Measurements from ENCODE around the gene KLHL28.

KLHL28 gene

DNA sequence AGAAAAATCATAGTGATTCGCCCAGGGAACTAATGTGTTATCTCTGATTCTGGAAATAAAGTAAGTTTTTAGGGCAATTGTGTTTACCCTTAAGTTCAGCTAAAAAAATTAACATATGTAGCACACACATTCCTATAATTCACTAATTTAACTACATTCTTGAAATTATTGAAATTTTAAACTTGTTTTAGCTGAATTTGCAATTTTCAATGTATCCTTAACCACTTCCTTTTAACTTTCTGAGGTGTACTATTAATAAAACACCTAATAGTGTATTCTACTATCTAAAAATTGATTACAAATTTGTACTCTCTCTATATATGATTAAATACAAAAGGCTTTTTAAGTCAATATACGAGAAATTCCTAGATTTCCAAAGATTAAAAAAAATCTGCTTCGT, 2.2 kb downstream of the KLHL28 start:
- DNase-seq, result no peak

DNA sequence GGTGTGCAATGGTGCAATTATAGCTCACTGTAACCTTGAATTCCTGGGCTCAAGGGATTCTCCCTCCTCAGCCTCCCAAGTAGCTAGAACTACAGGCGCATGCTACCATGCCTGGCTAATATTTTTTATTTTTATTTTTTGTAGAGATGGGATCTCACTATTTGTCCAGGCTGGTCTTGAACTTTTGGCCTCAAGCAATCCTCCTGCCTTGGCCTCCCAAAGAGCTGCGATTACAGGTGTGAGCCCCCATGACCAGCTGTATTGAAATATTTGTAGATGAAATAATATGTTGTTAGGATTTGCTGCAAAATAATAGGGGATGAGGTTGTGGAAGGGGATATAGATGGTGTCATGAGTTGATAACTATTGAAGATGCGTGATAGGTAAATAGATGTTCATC, 4.9 kb downstream of the KLHL28 start:
- DNase-seq, result no peak

DNA sequence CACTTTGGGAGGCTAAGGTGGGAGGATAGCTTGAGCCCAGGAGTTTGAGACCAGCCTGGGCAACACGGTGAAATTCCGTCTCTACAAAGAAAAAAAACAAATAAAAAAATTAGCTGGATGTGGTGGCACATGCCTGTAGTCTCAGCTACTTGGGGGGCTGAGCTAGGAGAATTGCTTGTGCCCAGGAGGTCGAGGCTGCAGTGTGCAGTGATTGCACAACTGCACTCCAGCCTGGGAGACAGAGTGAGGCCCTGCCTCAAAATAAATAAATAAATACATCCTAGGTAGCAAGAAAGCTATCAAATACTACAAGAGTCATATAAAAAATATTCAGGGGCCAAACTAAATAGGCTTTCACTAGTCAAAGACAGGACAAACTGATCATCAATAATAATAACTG, 6.2 kb downstream of the KLHL28 start:
- DNase-seq, result no peak

DNA sequence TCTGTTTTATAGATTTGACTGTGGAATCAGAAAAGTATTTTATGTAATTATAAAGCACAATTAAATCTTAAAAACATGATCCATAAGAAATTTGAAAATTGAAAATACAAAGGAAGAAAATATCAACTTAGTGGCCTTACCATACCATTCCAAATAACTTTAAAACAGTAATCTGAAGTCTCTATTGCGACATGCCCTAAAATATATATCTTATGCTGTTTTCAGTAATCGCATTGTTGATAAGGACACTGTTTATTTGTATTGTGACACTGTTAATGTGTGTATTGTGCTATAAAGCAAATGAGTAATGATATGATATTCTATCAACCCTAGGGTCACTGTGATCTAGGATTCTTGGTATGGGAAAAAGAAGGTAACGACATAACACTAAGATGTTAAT, 7.0 kb downstream of the KLHL28 start:
- DNase-seq, result no peak

GRCh38 chr14:44952391-44953110, 9.2 kb downstream of the KLHL28 start:
- no peak for DNase-seq

DNA sequence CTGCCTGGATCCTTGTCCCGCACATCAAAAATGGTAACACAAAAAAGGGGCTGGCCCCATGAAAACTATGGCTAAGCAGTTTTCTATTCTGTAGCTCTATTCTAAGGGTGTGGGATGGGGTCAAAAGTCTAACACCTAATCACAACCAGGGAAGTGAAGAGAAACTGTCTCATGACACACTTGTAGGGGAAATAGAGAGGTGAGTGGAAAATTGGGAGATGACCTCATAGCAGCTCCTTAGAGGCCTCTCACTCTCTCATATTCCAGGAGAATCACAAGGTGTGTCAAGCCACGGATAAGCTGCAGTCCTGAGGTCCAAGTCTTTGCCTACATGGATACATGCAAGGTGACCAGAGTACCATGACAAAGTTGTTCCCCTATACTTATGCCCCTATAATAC, 10.7 kb downstream of the KLHL28 start:
- no peak for DNase-seq

- no peak for DNase-seq
These were observed 16.5 kb downstream of the KLHL28 start for GRCh38 chr14:44945264-44945663.

DNA sequence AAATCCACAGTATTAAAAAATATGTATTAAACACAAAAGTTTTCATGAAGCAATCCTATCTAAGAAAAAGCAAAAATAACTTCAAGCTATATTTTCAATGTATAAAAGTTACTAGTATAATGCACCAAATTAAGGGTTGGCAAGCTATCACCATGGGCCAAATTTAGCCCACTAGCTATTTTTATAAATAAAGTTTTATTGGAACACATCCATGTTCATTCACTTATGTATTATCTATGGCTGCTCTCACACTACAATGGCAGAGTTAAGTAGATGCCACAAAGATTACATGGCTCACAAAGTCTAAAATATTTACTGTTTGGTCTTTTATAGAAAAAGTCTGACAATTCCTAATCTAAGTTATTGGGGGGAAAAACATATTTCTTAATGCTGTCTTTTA, 17.6 kb downstream of the KLHL28 start:
- no peak for DNase-seq

- no peak for DNase-seq
These were observed 19.3 kb downstream of the KLHL28 start for GRCh38 chr14:44942436-44942835.

DNA sequence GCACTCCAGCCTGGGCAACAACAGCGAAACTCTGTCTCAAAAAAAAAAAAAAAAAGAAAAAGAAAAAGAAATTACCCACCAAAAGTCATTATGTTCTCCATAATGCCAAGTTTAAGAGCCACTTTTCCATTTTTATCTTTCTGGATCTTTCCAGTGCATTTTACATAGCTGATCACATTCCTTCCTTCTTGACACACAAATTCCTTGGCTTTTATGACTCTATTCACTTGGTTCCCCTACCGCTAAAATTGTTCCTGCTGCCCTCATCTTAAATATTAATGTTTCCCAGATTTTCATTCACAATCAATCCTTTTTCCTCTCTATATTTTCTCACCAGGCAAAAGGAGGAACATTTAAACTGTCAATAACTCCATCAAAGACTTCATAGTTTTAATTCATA, 20.2 kb downstream of the KLHL28 start:
- no peak for DNase-seq

- no peak for DNase-seq
These were observed 20.8 kb downstream of the KLHL28 start for GRCh38 chr14:44940944-44941343.

DNA sequence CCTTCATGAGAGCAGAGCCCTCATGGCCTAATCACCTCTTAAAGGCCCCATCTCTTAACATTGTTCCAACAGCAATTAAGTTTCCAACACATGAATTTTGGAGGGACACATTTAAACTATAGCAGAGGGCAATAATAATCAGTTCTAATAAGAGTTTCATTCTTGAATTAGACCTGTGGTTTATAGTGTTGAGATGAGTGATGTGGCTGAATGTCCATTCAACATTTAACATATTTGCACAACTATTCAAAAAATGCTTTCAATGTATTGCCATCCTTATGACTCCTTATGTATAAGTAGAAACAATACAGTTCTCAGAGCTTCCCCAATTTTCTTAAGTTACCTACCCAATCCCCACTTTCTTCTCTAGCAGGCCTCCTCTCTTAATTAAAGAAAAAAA, 21.5 kb downstream of the KLHL28 start:
- DNase-seq, result no peak

DNA sequence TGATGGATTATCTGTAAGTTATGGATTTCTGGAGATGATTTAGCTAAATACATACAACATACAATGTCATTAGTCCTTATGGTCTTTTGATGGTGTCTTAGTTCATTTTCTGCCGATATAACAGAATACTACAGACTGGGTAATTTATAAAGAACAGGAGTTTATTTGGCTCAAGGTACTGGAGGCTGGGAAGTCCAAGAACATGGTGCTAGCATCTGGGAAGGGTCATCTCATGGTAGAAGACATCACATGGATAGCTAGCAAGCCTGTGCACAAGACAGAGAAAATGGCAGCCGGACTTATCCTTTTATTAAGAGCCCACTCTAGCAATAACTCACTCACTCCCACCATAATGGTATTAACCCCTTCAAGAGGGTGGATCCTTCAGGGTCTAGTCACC, 24.2 kb downstream of the KLHL28 start:
- no peak for DNase-seq

- DNase-seq, result no peak
These were observed 26.6 kb downstream of the KLHL28 start for GRCh38 chr14:44935155-44935554.

GRCh38 chr14:44928793-44929192, 33.0 kb downstream of the KLHL28 start:
- DNase-seq, result no peak

DNA sequence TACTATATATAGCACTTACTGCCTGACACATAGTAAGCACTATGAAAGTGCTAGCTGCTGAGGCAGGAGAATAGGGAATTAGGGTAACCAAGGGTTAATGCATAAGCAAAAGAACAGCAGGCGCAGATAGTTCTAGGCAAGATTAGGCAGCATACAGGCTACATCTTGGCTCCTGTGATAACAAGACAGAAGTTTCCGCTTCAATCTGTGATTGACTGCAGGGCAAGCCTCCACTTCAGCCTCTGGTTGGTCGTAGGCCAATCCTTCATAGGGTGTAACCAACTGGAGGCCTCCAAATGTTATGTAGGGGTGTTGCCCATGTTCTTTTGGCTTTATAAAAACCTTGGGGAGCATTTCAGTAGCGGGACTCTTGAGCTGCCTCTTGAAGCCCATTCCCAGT, 46.9 kb downstream of the KLHL28 start:
- DNase-seq, result peak; percentile 10

GRCh38 chr14:44912041-44912869, 49.5 kb downstream of the KLHL28 start:
- peak; percentile 42 for DNase-seq

- DNase-seq, result peak; percentile 11
These were observed 50.9 kb downstream of the KLHL28 start for GRCh38 chr14:44910821-44911220.

DNA sequence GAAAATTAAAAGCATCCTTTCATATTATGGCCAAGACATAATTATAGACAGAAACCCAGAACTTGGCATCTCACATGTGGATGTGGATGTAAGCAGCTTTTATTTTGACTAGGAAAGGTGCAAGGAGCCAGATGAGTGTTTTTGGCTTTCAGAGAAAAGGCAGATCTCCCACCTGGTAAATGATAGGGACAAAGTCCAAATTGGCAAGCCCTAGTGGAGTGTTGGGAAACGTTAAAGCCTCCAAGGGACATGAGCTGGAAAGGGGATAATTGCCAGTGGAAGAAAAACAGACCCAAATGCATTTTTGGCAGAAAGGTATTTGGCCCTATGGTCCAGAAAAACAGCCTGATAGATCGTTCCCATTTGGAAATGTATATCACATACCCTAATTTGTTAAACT, 60.1 kb downstream of the KLHL28 start:
- no peak for DNase-seq

DNA sequence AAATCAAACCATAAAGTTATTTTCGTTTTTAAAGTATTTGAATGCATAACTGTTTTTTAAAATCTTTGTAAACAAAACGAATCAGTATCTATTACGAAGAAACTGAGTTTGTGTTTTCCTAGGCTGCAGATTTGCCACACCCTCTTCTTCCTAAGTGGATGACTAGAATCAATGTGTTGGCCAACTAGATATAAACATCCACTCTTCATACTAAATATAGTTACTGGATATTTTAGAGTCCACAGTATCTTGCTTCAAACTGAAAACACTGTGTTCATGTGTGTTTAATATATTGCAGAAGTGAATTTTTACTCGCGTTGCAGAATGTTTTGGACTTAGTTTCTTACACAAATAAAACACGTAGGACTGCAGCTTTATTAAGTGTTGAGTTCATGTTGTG, 63.2 kb downstream of the KLHL28 start:
- peak; percentile 37 for DNase-seq

DNA sequence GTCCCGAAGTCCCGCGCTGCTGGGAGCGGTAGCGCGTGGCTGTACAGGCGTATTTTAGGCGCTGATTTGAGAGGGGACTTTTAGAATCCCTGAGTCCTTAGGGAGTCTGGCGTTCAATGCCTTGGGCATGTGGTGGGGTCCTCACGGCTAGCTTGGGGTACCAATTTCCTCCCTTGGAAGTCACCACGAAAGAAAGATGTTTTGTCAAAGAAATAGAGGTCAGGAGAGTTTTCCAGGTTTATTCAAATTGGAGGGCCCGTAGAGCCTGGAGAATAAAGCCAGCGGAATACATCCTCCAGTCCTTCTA, 63.9 kb downstream of the KLHL28 start:
- no peak for DNase-seq

DNA sequence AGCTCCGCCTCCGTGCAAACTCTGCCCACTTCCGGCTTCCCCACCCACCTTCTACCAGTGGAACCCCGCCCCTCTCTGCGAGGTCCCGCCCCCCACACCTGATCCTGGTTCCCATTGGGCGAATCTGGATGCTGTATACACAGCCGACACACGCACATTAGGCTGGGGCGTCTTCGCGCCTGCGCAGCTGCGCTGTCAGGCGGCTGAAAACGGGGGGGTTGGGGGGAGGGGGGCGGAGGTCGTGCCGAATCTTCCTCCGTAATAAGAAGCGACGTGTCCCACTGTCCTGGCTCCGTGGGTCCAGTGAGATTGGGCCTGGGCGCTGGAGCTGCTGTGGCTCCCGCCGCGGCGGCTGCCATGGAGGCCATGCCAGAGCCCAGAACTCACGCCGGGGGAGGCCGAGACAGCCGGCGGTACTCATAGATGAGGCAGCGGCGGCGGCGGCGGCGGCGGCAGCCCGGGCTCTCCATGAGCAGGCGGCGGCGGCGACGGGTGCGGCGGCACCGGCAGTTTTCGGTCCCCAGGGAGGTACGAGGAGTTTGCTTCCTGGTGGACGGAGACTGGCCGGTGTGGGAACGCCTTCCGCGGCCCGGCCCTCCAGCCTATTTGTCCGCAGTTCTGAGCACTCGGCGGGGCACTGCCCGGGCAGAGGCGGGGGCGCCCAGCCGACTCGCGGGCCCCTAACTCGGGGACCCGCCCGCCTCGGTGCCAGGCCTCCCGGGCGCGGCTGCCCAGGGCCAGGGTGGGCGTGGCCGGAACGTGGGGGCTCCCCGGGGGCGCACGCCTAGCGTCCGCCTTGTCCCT, 64.5 kb downstream of the KLHL28 start:
- peak; percentile 98 for DNase-seq

GRCh38 chr14:44896275-44897040, 65.3 kb downstream of the KLHL28 start:
- DNase-seq, result no peak
